ENCODE data around the gene XRCC4. TPM values are rescaled to one million over a fixed set of nuclear protein-coding genes. Genes with fewer than 3 reads are reported as not detected.

XRCC4 gene
- total and polyA plus RNA-seq, 4 donors: 2.3 to 4.9 (median 3.0) TPM

- DNase-seq (ENCODE audit: low spot score): no peak
- Histone ChIP-seq H3K4me3 (ENCODE audit: low read depth in 1 of 3, low read length in 3 of 3) (no peak overlapping the region), H3K27me3 (ENCODE audit: control insufficient read depth in 4 of 4, insufficient read depth in 4 of 4, low read length in 3 of 4) (no peaks in the 10 kb centered on the region), H3K36me3 (ENCODE audit: control insufficient read depth in 4 of 4, insufficient read depth in 3 of 4, low read depth in 1 of 4, low read length in 3 of 4) (no peaks in the 10 kb centered on the region), H3K9me3 (ENCODE audit: control insufficient read depth in 4 of 4, low read length in 3 of 4) (no peaks in the 10 kb centered on the region), H3K27ac (ENCODE audit: low read depth in 1 of 2, low read length in 2 of 2) (no peak overlapping the region), H3K4me1 (ENCODE audit: control insufficient read depth in 4 of 4, insufficient read depth in 4 of 4, low read length in 3 of 4) (peaks cover 0 to 2% (median 0%) of the 10 kb centered on the region in 4 donors), H3K9ac (ENCODE audit: low read depth in 1 of 2, low read length in 2 of 2) (no peak overlapping the region)
- TF ChIP-seq RAD21 (IDR thresholded peaks at IDR 0.05) (no peak), ATF3 (IDR thresholded peaks at IDR 0.05) (no peak), TAF1 (conservative IDR thresholded peaks at IDR 0.05) (no peak), GABPA (IDR thresholded peaks at IDR 0.05 in 1 of 2, conservative IDR thresholded peaks at IDR 0.05 in 1 of 2) (no peak), EGR1 (IDR thresholded peaks at IDR 0.05; ENCODE audit: low read depth in 2 of 2) (no peak), SP1 (IDR thresholded peaks at IDR 0.05) (no peak), MAX (IDR thresholded peaks at IDR 0.05) (no peak), CTCF (IDR thresholded peaks at IDR 0.05; ENCODE audit: low read depth, low read length, missing input control) (no peak), FOXA1 (IDR thresholded peaks at IDR 0.05) (no peak), ZBTB33 (IDR thresholded peaks at IDR 0.05) (no peak), NR2F2 (IDR thresholded peaks at IDR 0.05) (no peak), JUND (IDR thresholded peaks at IDR 0.05) (no peak), HNF4A (conservative IDR thresholded peaks at IDR 0.05) (no peak), YY1 (IDR thresholded peaks at IDR 0.05) (no peak)
Measured at GRCh38 chr5:83102364-83102980, 25.1 kb downstream of the XRCC4 start.

GRCh38 chr5:83104021-83104420, 26.7 kb downstream of the XRCC4 start:
- TF ChIP-seq NR2F2 (IDR thresholded peaks at IDR 0.05) (no peak), FOXA2 (IDR thresholded peaks at IDR 0.05) (no peak), GABPA (IDR thresholded peaks at IDR 0.05 in 1 of 2, conservative IDR thresholded peaks at IDR 0.05 in 1 of 2) (no peak), RXRA (IDR thresholded peaks at IDR 0.05) (no peak)
- Histone ChIP-seq H3K27me3 (ENCODE audit: control insufficient read depth in 4 of 4, insufficient read depth in 4 of 4, low read length in 3 of 4) (no peaks in the 10 kb centered on the region), H3K27ac (ENCODE audit: low read depth in 1 of 2, low read length in 2 of 2) (no peak overlapping the region), H3K9ac (ENCODE audit: low read depth in 1 of 2, low read length in 2 of 2) (no peak overlapping the region), H3K4me1 (ENCODE audit: control insufficient read depth in 4 of 4, insufficient read depth in 4 of 4, low read length in 3 of 4) (peaks cover 0 to 2% (median 0%) of the 10 kb centered on the region in 4 donors), H3K9me3 (ENCODE audit: control insufficient read depth in 4 of 4, low read length in 3 of 4) (no peaks in the 10 kb centered on the region), H3K4me3 (ENCODE audit: low read depth in 1 of 3, low read length in 3 of 3) (no peak overlapping the region), H3K36me3 (ENCODE audit: control insufficient read depth in 4 of 4, insufficient read depth in 3 of 4, low read depth in 1 of 4, low read length in 3 of 4) (no peaks in the 10 kb centered on the region)
- no peak for DNase-seq (ENCODE audit: low spot score)
